KMS-11 (cell line): ENCODE results near the gene SCGB1A1.

ENCODE experiments used
- H2AFZ ChIP-seq: fragments of 200-600 bp; sonication (generic); 2 replicates; pipeline ENCODE4 v1.6.1; 2016; ENCODE audit warnings: antibody characterized with exemption, mixed run types, low read depth
- H3K27ac ChIP-seq: fragments of 200-600 bp; sonication (generic); 2 replicates; pipeline ENCODE4 v1.6.1; 2016; ENCODE audit warnings: mild to moderate bottlenecking, mixed run types
- H3K27me3 ChIP-seq: fragments of 200-600 bp; sonication (generic); 2 replicates; pipeline ENCODE4 v1.6.1; 2017; ENCODE audit warnings: mild to moderate bottlenecking, low read depth, mixed run types, moderate library complexity; ENCODE audit not compliant: insufficient read depth
- H3K36me3 ChIP-seq: fragments of 200-600 bp; sonication (generic); 2 replicates; pipeline ENCODE4 v1.6.1; 2017; ENCODE audit warnings: mild to moderate bottlenecking, mixed run types; ENCODE audit not compliant: insufficient read depth
- H3K4me1 ChIP-seq: fragments of 200-600 bp; sonication (generic); 2 replicates; pipeline ENCODE4 v1.6.1; 2016; ENCODE audit warnings: mild to moderate bottlenecking, low read depth, mixed run types; ENCODE audit not compliant: poor library complexity, severe bottlenecking
- H3K4me2 ChIP-seq: fragments of 200-600 bp; sonication (generic); 2 replicates; pipeline ENCODE4 v1.7.0; 2016; ENCODE audit warnings: mild to moderate bottlenecking, mixed run types
- H3K4me3 ChIP-seq: fragments of 200-600 bp; sonication (generic); IDR thresholded peaks from 2 replicates; pipeline ENCODE4 v1.6.1; 2017; ENCODE audit warnings: low read depth, low read length, mixed read lengths; ENCODE audit not compliant: insufficient read depth
- H3K79me2 ChIP-seq: fragments of 200-600 bp; sonication (generic); 2 replicates; pipeline ENCODE4 v1.6.1; 2016; ENCODE audit warnings: low read depth, mixed run types; ENCODE audit not compliant: insufficient read depth
- H3K9ac ChIP-seq: fragments of 200-600 bp; sonication (generic); 2 replicates; pipeline ENCODE4 v1.6.1; 2016; ENCODE audit warnings: mild to moderate bottlenecking, mixed run types
- H4K20me1 ChIP-seq: fragments of 200-600 bp; sonication (generic); 2 replicates; pipeline ENCODE4 v1.6.1; 2016; ENCODE audit warnings: mild to moderate bottlenecking, mixed run types; ENCODE audit not compliant: insufficient read depth
- TF ChIP-seq, protein P1 (sequence below): fragments of 200-600 bp; sonication (generic); conservative IDR thresholded peaks from 2 replicates; pipeline ENCODE4 v1.6.1; 2017; ENCODE audit warnings: low read depth, mild to moderate bottlenecking, antibody characterized with exemption, low read length, moderate library complexity, mixed read lengths

SCGB1A1 gene, protein sequence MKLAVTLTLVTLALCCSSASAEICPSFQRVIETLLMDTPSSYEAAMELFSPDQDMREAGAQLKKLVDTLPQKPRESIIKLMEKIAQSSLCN

GRCh38 chr11:62418733-62419132 is at the start of gene SCGB1A1:
Gene SCGB1A1 (plus strand): TSS chr11:62419033. CDS start chr11:62419096, 63 bp downstream.
- Histone ChIP-seq H3K27ac (no peak within 1 kb of the TSS), H3K9ac (no peak within 1 kb of the TSS), H4K20me1 (no peaks in the 10 kb centered on the region), H3K4me1 (no peaks in the 10 kb centered on the region), H3K27me3 (no peaks in the 10 kb centered on the region), H3K4me2 (no peak within 1 kb of the TSS), H2AFZ (no peak within 1 kb of the TSS), H3K79me2 (no peaks in the 10 kb centered on the region), H3K36me3 (no peaks in the 10 kb centered on the region), H3K4me3 (no peak within 1 kb of the TSS)
- TF ChIP-seq, protein P1, sequence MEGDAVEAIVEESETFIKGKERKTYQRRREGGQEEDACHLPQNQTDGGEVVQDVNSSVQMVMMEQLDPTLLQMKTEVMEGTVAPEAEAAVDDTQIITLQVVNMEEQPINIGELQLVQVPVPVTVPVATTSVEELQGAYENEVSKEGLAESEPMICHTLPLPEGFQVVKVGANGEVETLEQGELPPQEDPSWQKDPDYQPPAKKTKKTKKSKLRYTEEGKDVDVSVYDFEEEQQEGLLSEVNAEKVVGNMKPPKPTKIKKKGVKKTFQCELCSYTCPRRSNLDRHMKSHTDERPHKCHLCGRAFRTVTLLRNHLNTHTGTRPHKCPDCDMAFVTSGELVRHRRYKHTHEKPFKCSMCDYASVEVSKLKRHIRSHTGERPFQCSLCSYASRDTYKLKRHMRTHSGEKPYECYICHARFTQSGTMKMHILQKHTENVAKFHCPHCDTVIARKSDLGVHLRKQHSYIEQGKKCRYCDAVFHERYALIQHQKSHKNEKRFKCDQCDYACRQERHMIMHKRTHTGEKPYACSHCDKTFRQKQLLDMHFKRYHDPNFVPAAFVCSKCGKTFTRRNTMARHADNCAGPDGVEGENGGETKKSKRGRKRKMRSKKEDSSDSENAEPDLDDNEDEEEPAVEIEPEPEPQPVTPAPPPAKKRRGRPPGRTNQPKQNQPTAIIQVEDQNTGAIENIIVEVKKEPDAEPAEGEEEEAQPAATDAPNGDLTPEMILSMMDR = no peak

DNA sequence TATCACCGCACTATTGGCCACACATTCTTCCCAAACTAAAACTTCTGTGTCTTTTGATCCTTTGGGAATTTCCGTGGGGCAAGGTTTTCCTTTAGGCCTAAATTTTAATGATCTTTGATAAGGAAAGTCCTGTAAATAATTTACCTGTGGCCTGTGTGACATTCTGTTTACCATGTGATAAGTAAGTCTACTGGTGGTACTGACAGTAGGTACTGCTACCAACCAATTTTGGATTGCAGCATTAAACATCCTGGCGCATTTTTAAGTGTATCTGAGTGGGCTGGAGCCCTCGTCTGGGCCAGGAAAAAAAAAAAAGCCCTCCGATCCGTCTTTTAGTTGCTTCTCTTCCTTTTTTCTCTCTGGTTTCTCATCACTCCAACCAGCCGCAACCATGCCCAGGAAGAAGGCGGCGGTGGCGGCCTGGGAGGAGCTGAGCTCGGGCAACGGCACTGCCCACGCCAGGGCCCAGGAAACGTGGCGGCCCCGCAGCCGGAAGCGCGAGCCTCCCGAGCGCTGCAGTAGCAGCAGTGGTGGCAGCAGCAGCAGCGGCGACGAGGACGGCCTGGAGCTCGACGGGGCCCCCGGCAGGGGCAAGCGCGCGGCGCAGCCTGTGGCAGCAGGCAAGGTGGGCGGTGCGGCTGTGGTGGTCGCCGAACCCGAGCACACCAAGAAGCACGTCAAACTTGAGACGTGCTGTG is 47.9 kb upstream of the SCGB1A1 start:
- TF ChIP-seq, protein P1 = no peak
- Histone ChIP-seq H3K79me2 (no peaks in the 10 kb centered on the region), H4K20me1 (no peaks in the 10 kb centered on the region), H3K27me3 (no peaks in the 10 kb centered on the region), H3K4me2 (no peak overlapping the region), H3K4me1 (peaks cover 20% of the 10 kb centered on the region), H3K36me3 (no peaks in the 10 kb centered on the region), H3K4me3 (no peak overlapping the region), H3K9ac (no peak overlapping the region), H3K27ac (no peak overlapping the region), H2AFZ (no peak overlapping the region)

DNA sequence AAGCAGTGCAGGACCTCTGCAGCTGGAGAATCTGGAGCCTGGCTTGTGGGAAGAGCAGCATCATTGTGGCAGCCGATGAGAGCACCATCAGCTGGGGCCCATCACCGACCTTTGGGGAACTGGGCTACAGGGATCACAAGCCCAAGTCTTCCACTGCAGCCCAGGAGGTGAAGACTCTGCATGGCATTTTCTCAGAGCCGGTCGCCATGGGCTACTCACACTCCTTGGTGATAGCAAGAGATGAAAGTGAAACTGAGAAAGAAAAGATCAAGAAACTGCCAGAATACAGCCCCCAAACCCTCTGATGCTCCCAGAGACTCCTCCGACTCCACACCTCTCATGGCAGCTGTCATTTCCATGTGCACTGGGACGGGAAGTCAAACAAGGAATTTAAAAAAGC is 46.0 kb upstream of the SCGB1A1 start:
- peak overlapping the region; percentile 21 for H3K4me2 ChIP-seq
- no peak overlapping the region for H3K9ac ChIP-seq
- no peak overlapping the region for H2AFZ ChIP-seq
- H3K4me1 ChIP-seq = peaks cover 15% of the 10 kb centered on the region
- no peaks in the 10 kb centered on the region for H3K27me3 ChIP-seq
- no peak overlapping the region for H3K4me3 ChIP-seq
- TF ChIP-seq, protein P1 = no peak
- H3K27ac ChIP-seq = no peak overlapping the region
- no peaks in the 10 kb centered on the region for H3K79me2 ChIP-seq
- H4K20me1 ChIP-seq = no peaks in the 10 kb centered on the region
- H3K36me3 ChIP-seq = no peaks in the 10 kb centered on the region

GRCh38 chr11:62373464-62374119 is 45.2 kb upstream of the SCGB1A1 start:
- H3K36me3 ChIP-seq = no peaks in the 10 kb centered on the region
- H3K4me2 ChIP-seq = no peak overlapping the region
- no peaks in the 10 kb centered on the region for H3K79me2 ChIP-seq
- H2AFZ ChIP-seq = no peak overlapping the region
- TF ChIP-seq, protein P1 = no peak
- no peaks in the 10 kb centered on the region for H3K27me3 ChIP-seq
- no peaks in the 10 kb centered on the region for H4K20me1 ChIP-seq
- no peak overlapping the region for H3K4me3 ChIP-seq
- H3K4me1 ChIP-seq = peaks cover 9% of the 10 kb centered on the region
- H3K27ac ChIP-seq = no peak overlapping the region
- H3K9ac ChIP-seq = no peak overlapping the region
